H1 (cell line): ENCODE measurements around the gene EPHA5. TPM values are rescaled to one million over a fixed set of nuclear protein-coding genes. Genes with fewer than 3 reads are reported as not detected.

Experiments used
- CTCF ChIA-PET: fragments of 300-600 bp; sonication (Branson Sonifier 250); formaldehyde crosslinking; loops from one replicate; lab custom pipeline; 2021; ENCODE audit not compliant: partially characterized antibody; lab: Charles Lee
- POLR2A ChIA-PET: fragments of 300-600 bp; sonication (Branson Sonifier 250); formaldehyde crosslinking; loops from one replicate; lab custom pipeline; 2021; ENCODE audit warnings: inconsistent platforms; ENCODE audit not compliant: partially characterized antibody; lab: Charles Lee
- DNase-seq, 2 experiments: peaks; one replicate each; pipeline versions ENCODE4 v3.0.0 to v3.0.0-alpha.2; 2010 to 2022; ENCODE audit warnings: low spot score in 2 of 2, low read depth in 1 of 2, mixed read lengths in 1 of 2
- FAIRE-seq: peaks from 2 replicates; lab custom pipeline; 2011; peaks lifted over from hg19 to GRCh38; lab: Jason Lieb, UNC
- H2AFZ ChIP-seq: 2 replicates; pipeline ENCODE4 v1.8.1; 2012; ENCODE audit warnings: low read length, inconsistent platforms
- H2AK5ac ChIP-seq: 2 replicates; pipeline ENCODE4 v1.6.1; 2013; ENCODE audit warnings: low read depth, low read length
- H2BK120ac ChIP-seq: replicated peaks from 2 replicates; pipeline ENCODE3; 2013; ENCODE audit warnings: low read depth, low read length, inconsistent platforms
- H2BK12ac ChIP-seq: 2 replicates; pipeline ENCODE4 v1.6.1; 2013; ENCODE audit warnings: low read depth, low read length
- H2BK15ac ChIP-seq: 2 replicates; pipeline ENCODE4 v1.6.1; 2013; ENCODE audit warnings: low read length
- H2BK20ac ChIP-seq: 2 replicates; pipeline ENCODE4 v1.6.1; 2013; ENCODE audit warnings: low read length
- H2BK5ac ChIP-seq: 2 replicates; pipeline ENCODE4 v1.6.1; 2013; ENCODE audit warnings: low read depth, low read length
- H3K14ac ChIP-seq: 2 replicates; pipeline ENCODE4 v1.6.1; 2013; ENCODE audit warnings: inconsistent platforms; ENCODE audit not compliant: insufficient read length
- H3K18ac ChIP-seq: 2 replicates; pipeline ENCODE4 v1.6.1; 2013; ENCODE audit warnings: low read length; ENCODE audit errors: extremely low read depth
- H3K23ac ChIP-seq: 2 replicates; pipeline ENCODE4 v1.6.1; 2013; ENCODE audit warnings: inconsistent platforms; ENCODE audit not compliant: insufficient read length
- H3K23me2 ChIP-seq: 2 replicates; pipeline ENCODE4 v1.6.1; 2013; ENCODE audit warnings: low read depth, low read length
- H3K27ac ChIP-seq: 2 replicates; pipeline ENCODE4 v1.6.1; 2011; ENCODE audit warnings: low read depth, low read length, inconsistent platforms
- H3K27me3 ChIP-seq, 4 experiments: replicated peaks in 1 of 4; 1 replicate in 1 of 4; 2 replicates in 3 of 4; pipeline versions ENCODE4 v1.6.1 to v1.8.1; 2011 to 2013; ENCODE audit warnings: low read length in 3 of 4, mild to moderate bottlenecking in 3 of 4, inconsistent platforms in 2 of 4, mixed read lengths in 2 of 4, moderate library complexity in 1 of 4; ENCODE audit not compliant: control insufficient read depth in 3 of 4, insufficient read depth in 3 of 4; ENCODE audit errors: extremely low read depth in 1 of 4
- H3K36me3 ChIP-seq, 4 experiments: 2 replicates each; pipeline versions ENCODE4 v1.6.1 to v1.8.1; 2011 to 2013; ENCODE audit warnings: mild to moderate bottlenecking in 4 of 4, low read length in 3 of 4, moderate library complexity in 2 of 4, control low read depth in 1 of 4, inconsistent platforms in 1 of 4; ENCODE audit not compliant: insufficient read depth in 4 of 4, control insufficient read depth in 2 of 4
- H3K4ac ChIP-seq: replicated peaks from 2 replicates; pipeline ENCODE3; 2013; ENCODE audit warnings: low read length, low read depth, mixed read lengths, inconsistent platforms; ENCODE audit not compliant: insufficient read length
- H3K4me1 ChIP-seq, 4 experiments: replicated peaks in 1 of 4; 1 replicate in 1 of 4; 2 replicates in 3 of 4; pipeline versions ENCODE4 v1.6.1 to v1.8.1; 2011 to 2013; ENCODE audit warnings: low read length in 3 of 4, inconsistent platforms in 2 of 4, mixed read lengths in 1 of 4; ENCODE audit not compliant: insufficient read depth in 4 of 4, control insufficient read depth in 3 of 4
- H3K4me2 ChIP-seq, 2 experiments: 2 replicates each; pipeline versions ENCODE4 v1.6.1 to v1.8.1; 2011 to 2013; ENCODE audit warnings: low read depth in 2 of 2, low read length in 2 of 2, control low read depth in 1 of 2, inconsistent platforms in 1 of 2, mild to moderate bottlenecking in 1 of 2; ENCODE audit not compliant: insufficient read depth in 1 of 2
- H3K4me3 ChIP-seq, 4 experiments: fragments of 200-600, 300-600 bp in 1 of 4; sonication (generic), shearing (Covaris generic), sonication (Bioruptor Twin) in 1 of 4; 2 replicates each; pipeline versions ENCODE4 v1.5.1 to v1.8.1; 2011 to 2016; ENCODE audit warnings: low read length in 4 of 4, low read depth in 3 of 4, control low read depth in 2 of 4, inconsistent platforms in 2 of 4, mild to moderate bottlenecking in 2 of 4, mixed read lengths in 1 of 4, moderate library complexity in 1 of 4; ENCODE audit not compliant: insufficient read depth in 2 of 4; ENCODE audit errors: extremely low read depth in 1 of 4
- H3K56ac ChIP-seq: replicated peaks from 2 replicates; pipeline ENCODE3; 2013; ENCODE audit warnings: low read depth, mild to moderate bottlenecking, mixed read lengths, low read length, inconsistent platforms; ENCODE audit not compliant: insufficient read length
- H3K79me1 ChIP-seq: 2 replicates; pipeline ENCODE4 v1.6.1; 2013; ENCODE audit warnings: low read depth, low read length, control low read depth
- H3K79me2 ChIP-seq, 2 experiments: 2 replicates each; pipeline versions ENCODE4 v1.6.1 to v1.8.1; 2012 to 2013; ENCODE audit warnings: low read length in 2 of 2, mild to moderate bottlenecking in 2 of 2, inconsistent platforms in 1 of 2; ENCODE audit not compliant: insufficient read depth in 2 of 2, control insufficient read depth in 1 of 2
- H3K9ac ChIP-seq, 4 experiments: replicated peaks in 1 of 4; 1 replicate in 1 of 4; 2 replicates in 3 of 4; pipeline versions ENCODE4 v1.6.1 to v1.8.1; 2011 to 2013; ENCODE audit warnings: low read depth in 3 of 4, low read length in 3 of 4, control low read depth in 2 of 4, mild to moderate bottlenecking in 2 of 4, moderate library complexity in 2 of 4, inconsistent platforms in 1 of 4; ENCODE audit errors: extremely low read depth in 1 of 4
- H3K9me3 ChIP-seq, 2 experiments: 2 replicates each; pipeline versions ENCODE4 v1.6.1 to v1.8.1; 2012 to 2013; ENCODE audit warnings: mild to moderate bottlenecking in 2 of 2, moderate library complexity in 2 of 2, control low read depth in 1 of 2, inconsistent platforms in 1 of 2, low read depth in 1 of 2, low read length in 1 of 2, mixed read lengths in 1 of 2; ENCODE audit not compliant: insufficient read depth in 2 of 2
- H4K20me1 ChIP-seq, 2 experiments: replicated peaks in 1 of 2; 2 replicates each; pipeline versions ENCODE3 to v1.8.1; 2011 to 2013; ENCODE audit warnings: inconsistent platforms in 2 of 2, low read length in 2 of 2, mild to moderate bottlenecking in 1 of 2; ENCODE audit not compliant: insufficient read depth in 2 of 2, control insufficient read depth in 1 of 2
- H4K5ac ChIP-seq: 2 replicates; pipeline ENCODE4 v1.6.1; 2013; ENCODE audit warnings: low read length, low read depth, mixed read lengths, inconsistent platforms; ENCODE audit not compliant: insufficient read length
- H4K8ac ChIP-seq: 2 replicates; pipeline ENCODE4 v1.8.0; 2013; ENCODE audit warnings: mild to moderate bottlenecking, moderate library complexity, low read length, inconsistent platforms; ENCODE audit not compliant: insufficient read depth; ENCODE audit errors: extremely low read depth
- H4K91ac ChIP-seq: replicated peaks from 2 replicates; pipeline ENCODE3; 2013; ENCODE audit warnings: low read length, mixed read lengths, inconsistent platforms; ENCODE audit not compliant: insufficient read length
- CBX5 ChIP-seq: fragments of 300-800, 300-1000 bp; sonication (generic); IDR thresholded peaks from 2 replicates; pipeline ENCODE4 v1.7.1; 2016; ENCODE audit warnings: antibody characterized with exemption, low read length, low read depth
- CBX8 ChIP-seq: fragments of 300-800, 300-1000 bp; sonication (generic); IDR thresholded peaks from 2 replicates; pipeline ENCODE4 v1.7.1; 2016; ENCODE audit warnings: low read depth, low read length, borderline replicate concordance
- CHD1 ChIP-seq: IDR thresholded peaks from 2 replicates; pipeline ENCODE4 v1.6.1; 2012; ENCODE audit warnings: low read depth, low read length, improper control_type of control experiment
- E2F6 ChIP-seq: IDR thresholded peaks from 2 replicates; pipeline ENCODE4 v1.6.1; 2012; ENCODE audit warnings: inconsistent platforms
- NRF1 ChIP-seq: IDR thresholded peaks from 2 replicates; pipeline ENCODE4 v1.6.1; 2011; ENCODE audit warnings: mild to moderate bottlenecking, low read depth, low read length, improper control_type of control experiment
- RFX5 ChIP-seq: IDR thresholded peaks from 2 replicates; pipeline ENCODE4 v1.6.1; 2011; ENCODE audit warnings: low read depth, low read length, improper control_type of control experiment, borderline replicate concordance
- SIRT6 ChIP-seq: IDR thresholded peaks from one replicate; pipeline ENCODE4 v1.7.1; 2012; ENCODE audit warnings: low read length, inconsistent platforms
- WGBS, 2 experiments: shearing (Covaris generic) in 1 of 2; methylation state at CpG; one replicate each; pipeline versions ENCODE4 v1.1.6 to v1.1.7; 2013 to 2015; ENCODE audit warnings: low lambda C conversion rate in 2 of 2, mixed read lengths in 2 of 2, inconsistent platforms in 1 of 2, low coverage in 1 of 2, missing lambda C conversion rate in 1 of 2; ENCODE audit not compliant: insufficient replicate concordance in 2 of 2, insufficient coverage in 1 of 2, insufficient read length in 1 of 2; ENCODE audit errors: extremely low coverage in 1 of 2, missing lambda C conversion rate in 1 of 2; 5-methylcytosine and 5-hydroxymethylcytosine counted together
- polyA plus RNA-seq, 7 experiments: library from polyadenylated mRNA; depleted of rRNA in 3 of 7; stranded (reverse) in 5 of 7; unstranded in 2 of 7; fragments of >200 nt in 5 of 7; fragments of 200-250 nt in 2 of 7; gene quantifications; 1 replicate in 5 of 7; 2 replicates in 1 of 7; 4 replicates in 1 of 7; pipeline versions ENCODE4 v1.2.1 to v1.2.3, GENCODE V29; 2011 to 2013; ENCODE audit warnings: missing spikeins in 2 of 7, mixed read lengths in 2 of 7
- total RNA-seq: library from RNA; stranded (reverse); fragmentation: NEBNext Ultra II Directional; extraction: Animal tissue kit (Norgen Biotek cat#: 25700); gene quantifications from 2 replicates; pipeline ENCODE4 v1.2.1, GENCODE V29; 2021
- TF ChIP-seq, protein P1 (sequence below): IDR thresholded peaks from 2 replicates; pipeline ENCODE4 v1.6.1; 2012; ENCODE audit warnings: low read length, inconsistent platforms

The EPHA5 gene
- total and polyA plus RNA-seq, 2 of the 8 experiments (the other 6 are each of a cell fraction or from before 2014, with no cell fraction given): 0.03 to 0.11 TPM

GRCh38 chr4:65696436-65696835 lies 26.1 kb upstream of the EPHA5 start:
- H3K27ac ChIP-seq: no peak overlapping the region
- no peak overlapping the region for H3K4me2 ChIP-seq
- H3K18ac ChIP-seq: no peak overlapping the region
- no peaks in the 10 kb centered on the region for H3K79me1 ChIP-seq
- DNase-seq: no peak
- no peak overlapping the region for H2AFZ ChIP-seq
- H2BK12ac ChIP-seq: no peak overlapping the region
- H3K4ac ChIP-seq: no peak overlapping the region
- H2BK20ac ChIP-seq: no peak overlapping the region
- no peak overlapping the region for H3K4me3 ChIP-seq
- H3K9ac ChIP-seq: no peak overlapping the region
- no peak overlapping the region for H2BK120ac ChIP-seq
- H3K79me2 ChIP-seq: no peaks in the 10 kb centered on the region
- no peak overlapping the region for H4K8ac ChIP-seq
- WGBS, 2 experiments: 66% methylated on average over 4 of the region's 4 CpGs; no CpG with 5 or more reads in 1 of the 2 experiments
- no peak overlapping the region for H2BK15ac ChIP-seq
- no peak overlapping the region for H3K14ac ChIP-seq
- no peak overlapping the region for H4K91ac ChIP-seq
- ChIA-PET CTCF (no interaction called here), POLR2A (no interaction called here)
- no peak overlapping the region for H4K5ac ChIP-seq
- no peaks in the 10 kb centered on the region for H3K9me3 ChIP-seq
- H3K23ac ChIP-seq: no peak overlapping the region
- no peak for FAIRE-seq
- no peaks in the 10 kb centered on the region for H3K23me2 ChIP-seq
- H3K4me1 ChIP-seq: peaks cover 0 to 4% (median 0%) of the 10 kb centered on the region in 4 experiments; a peak in 1 of 7 replicates
- no peak overlapping the region for H2AK5ac ChIP-seq
- no peaks in the 10 kb centered on the region for H3K36me3 ChIP-seq
- H3K56ac ChIP-seq: no peak overlapping the region
- no peaks in the 10 kb centered on the region for H4K20me1 ChIP-seq
- H2BK5ac ChIP-seq: no peak overlapping the region
- H3K27me3 ChIP-seq: no peaks in the 10 kb centered on the region
- TF ChIP-seq, protein P1, sequence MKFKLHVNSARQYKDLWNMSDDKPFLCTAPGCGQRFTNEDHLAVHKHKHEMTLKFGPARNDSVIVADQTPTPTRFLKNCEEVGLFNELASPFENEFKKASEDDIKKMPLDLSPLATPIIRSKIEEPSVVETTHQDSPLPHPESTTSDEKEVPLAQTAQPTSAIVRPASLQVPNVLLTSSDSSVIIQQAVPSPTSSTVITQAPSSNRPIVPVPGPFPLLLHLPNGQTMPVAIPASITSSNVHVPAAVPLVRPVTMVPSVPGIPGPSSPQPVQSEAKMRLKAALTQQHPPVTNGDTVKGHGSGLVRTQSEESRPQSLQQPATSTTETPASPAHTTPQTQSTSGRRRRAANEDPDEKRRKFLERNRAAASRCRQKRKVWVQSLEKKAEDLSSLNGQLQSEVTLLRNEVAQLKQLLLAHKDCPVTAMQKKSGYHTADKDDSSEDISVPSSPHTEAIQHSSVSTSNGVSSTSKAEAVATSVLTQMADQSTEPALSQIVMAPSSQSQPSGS: no peak
- TF ChIP-seq RFX5: no peak
- no peak for TF ChIP-seq E2F6
- no peak for TF ChIP-seq NRF1
- TF ChIP-seq SIRT6: no peak
- no peak for TF ChIP-seq CBX5
- TF ChIP-seq CBX8: no peak
- TF ChIP-seq CHD1: no peak
